HG03520 (cell line): ENCODE data around the gene CTNNA2.
A peak's percentile ranks its signal among the peaks of the same experiment; 100 is the strongest.

Source experiments
- ATAC-seq: cut with Tn5 transposase; IDR thresholded peaks from one replicate; pipeline ENCODE4 v1.9.1; 2021; ENCODE audit warnings: mild to moderate bottlenecking, moderate library complexity; ENCODE audit not compliant: unreplicated experiment

The CTNNA2 gene

DNA sequence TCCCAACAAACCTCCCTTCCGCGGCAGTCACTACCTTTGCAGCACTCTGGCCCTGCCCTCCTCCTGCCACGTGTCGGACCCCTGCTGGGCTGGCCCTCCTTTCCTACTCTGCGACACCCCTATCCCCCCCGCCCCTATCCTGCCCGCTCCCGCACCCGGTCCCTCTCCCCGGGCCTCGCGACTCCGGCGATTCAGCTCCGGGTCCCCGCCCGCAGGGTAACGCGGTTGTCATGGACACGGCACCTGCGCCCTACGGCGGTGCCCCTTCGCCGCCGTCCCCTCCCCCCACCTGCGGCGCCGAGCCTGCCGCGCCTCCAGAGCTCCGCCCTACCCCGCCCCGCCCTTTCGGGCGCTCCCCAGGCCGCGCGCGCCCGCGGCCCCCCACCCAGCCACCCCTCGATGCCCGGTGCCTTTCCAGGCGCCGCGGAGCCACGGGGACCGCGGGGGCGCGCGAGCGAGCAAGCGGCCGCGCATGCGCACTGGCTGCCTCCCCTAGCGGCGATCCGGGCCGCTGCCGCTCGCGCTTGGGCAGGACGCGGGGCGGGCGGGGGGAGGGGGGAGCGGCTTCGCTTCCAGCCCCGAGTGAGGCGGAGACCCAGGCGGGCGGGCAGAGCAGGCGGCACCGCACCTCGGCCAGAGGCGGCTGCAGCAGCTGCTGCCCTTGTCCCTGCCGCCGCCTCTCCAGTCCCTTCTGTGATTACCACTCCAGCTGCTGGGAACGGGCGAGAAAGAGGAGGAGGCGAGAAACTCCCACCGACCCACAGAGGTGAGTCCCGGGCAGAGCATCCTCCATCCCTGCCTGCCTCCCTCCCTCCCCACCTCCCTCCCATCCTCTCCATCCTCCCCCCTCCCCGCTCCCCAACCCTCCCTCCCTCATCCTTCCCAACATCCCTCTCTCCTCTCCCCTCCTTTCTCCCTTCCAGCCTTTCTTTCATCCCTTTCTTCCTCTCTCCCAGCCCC lies at the start of gene CTNNA2:
TSS of gene CTNNA2 (plus strand) at position 610 of the 960 bp plus-strand sequence.
- peak; percentile 75 for ATAC-seq

DNA sequence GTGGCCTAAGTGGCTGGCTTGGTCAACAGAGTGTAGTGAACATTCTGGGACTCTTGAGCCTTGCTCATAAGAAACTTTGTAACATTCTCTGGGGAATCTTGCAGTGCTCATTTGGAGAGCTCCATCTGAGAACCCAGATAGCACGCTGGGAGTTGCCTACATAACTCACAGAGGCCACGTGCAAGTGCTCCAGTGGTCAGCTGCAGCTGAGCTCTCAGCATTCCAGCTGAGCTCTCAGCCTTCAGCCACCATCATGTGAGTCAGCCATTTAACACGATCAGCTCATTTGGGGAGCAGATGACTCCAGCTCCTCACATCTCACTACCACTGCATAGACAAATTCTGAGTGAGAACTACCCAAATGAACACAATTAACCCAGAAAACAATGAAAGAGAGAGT lies 25.5 kb upstream of the CTNNA2 start:
- no peak for ATAC-seq

DNA sequence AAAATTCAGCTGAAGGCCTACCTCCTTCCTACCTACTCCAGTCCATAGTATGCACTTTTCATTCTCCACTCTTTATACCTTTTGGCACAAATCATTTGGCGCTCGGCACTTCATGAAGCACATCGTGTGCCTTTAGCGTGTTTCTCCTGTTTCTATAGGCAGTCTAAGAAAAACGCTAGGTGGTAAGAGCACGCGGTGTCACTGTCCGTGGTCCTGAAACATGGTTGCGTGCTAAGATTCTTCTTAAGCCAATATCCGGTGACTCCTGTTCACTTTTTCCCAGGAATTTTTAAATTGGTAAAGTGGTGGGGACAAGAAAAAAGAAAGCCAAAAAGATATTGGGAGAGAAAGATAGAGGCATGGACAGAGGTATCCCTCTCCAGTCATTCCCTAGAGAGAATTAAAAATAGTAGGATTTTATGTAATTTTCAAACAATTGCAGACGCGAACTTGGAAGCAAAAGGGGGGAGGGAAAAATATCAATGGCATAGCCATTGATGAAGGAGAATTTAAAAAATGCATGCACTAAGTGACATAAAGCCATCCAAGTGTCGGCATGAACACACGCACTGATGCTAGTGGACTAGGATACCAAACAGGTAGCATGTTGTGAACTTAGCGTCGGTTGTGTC lies 1.4 kb upstream of the CTNNA2 start:
- ATAC-seq = no peak

DNA sequence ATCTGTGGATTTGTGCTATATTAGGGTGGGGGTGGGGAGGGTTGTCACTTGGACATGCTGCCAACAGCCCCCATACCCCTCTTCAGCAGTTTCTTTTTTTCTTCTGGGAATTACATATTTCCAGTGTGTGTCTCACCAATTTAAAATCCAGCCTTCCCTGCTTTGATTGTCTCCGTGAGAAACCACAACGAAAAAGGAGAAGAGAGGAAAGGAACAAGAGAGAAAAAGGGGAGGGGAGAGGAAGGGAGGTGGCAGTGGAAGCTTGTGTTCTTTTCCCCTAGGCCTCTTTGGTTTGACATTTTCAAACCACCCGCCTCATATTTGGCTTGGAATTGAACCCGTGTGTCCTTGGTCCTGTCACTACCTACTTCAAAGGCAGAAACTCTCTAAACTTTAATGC lies 860 bp downstream of the CTNNA2 start:
- no peak for ATAC-seq

DNA sequence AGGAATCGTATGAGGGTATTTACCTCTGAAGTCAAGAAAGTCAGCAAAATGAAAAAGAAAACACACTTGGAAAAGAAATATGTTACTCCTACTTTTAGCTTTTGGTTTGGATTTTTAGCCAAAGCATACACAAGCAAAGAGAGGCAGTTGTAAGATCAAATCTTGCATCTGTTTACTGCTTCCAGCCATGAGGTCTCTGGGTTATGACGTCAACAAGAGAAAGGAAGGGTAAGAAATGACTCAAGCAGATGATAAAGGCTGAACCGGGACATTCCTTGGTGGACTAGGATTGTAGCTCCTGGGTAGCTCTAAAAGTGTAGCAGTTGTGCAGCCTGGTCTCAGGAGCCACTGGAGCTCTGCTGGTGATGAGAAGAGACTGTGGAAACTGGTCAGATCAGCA lies 16.8 kb downstream of the CTNNA2 start:
- no peak for ATAC-seq

DNA sequence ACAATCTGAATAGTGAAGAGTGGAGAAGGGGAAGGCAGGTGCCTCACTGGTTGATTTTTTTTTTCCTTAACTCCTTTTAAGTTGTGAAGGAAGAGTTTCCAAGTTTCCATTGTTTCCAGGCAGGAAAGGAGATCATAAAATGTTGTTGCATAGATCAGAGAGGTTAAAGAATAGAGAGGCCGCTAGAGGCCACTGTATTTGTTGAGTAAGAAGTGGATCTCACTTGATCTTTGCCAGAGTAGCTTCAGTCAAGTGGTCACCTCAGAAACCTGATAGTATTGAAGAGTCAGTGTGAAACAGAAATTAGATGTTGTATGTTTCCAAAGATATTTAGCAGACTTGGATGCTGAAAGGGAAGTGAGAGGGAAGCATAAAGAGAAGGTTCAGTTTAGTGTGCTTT lies 17.6 kb downstream of the CTNNA2 start:
- no peak for ATAC-seq

DNA sequence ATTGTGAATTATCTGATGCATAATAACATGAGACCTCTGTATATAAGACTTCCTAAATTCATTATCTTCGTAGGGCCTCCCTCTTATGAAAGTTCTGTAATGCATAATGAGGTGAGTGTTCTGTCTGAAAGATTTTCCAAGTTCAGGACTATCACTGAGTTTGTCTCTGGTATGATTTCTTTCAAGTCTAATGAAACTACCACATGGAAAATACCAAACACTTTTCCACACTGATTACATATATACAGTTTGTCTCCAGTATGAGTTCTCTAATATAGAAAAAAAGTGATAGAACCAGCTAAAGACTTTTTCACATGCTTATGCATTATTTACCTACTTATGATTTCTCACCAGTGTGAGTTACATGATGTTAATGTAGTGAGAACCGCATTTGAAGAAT lies 34.7 kb downstream of the CTNNA2 start:
- no peak for ATAC-seq

DNA sequence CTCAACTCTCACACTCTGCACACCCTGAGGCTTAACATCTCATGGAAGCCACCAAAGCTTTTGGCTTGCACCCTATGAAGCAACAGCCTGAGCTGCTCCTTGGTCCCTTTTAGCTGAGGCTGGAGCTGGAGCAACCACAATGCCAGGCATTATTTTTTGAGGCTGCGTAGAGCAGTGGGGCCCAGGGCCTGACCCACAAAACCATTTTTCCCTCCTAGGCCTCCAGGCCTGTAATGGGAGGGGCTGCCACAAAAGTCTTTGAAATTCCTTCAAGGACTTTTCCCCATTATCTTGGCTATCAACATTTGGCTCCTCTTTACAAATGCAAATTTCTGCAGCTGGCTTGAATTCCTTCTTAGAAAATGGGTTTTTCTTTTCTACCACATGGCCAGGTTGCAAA lies 39.8 kb downstream of the CTNNA2 start:
- ATAC-seq = no peak

DNA sequence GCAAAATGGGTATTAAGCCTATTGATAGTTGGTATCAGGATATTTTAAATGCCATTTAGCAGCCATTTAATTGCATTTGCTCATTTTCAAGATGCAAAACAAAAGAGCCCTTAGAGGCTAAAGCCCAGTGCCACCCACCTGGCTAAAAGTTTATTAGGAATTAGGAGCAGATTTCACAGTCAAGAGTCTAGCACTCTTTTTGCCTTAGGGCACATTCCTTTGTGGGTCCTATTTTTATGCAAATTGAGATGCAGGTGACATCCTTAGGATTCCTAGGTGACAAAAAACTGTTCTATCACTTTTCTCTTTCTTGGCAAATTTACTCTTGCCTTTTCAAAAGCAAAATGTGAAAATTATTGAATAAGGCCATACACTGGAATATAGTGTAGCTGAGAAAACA lies 42.0 kb downstream of the CTNNA2 start:
- ATAC-seq = no peak

DNA sequence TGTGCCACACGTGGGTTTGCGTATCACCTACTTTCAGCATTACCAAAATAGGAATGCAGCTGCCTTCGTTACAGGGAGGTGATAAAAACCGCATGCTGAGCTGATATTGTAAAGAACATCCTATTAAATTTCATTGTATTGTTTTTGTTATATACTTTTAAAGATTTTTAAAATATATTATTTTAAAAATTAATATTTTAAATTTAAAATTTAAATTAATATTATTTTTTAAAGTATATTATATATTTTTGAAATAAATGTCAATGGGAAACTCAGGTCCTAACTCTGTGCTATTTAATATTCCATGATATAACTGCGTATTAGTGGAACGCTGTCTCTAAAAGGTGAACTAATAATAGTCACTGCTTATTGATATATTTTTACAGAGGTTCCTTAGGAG lies 51.2 kb downstream of the CTNNA2 start:
- ATAC-seq = no peak

DNA sequence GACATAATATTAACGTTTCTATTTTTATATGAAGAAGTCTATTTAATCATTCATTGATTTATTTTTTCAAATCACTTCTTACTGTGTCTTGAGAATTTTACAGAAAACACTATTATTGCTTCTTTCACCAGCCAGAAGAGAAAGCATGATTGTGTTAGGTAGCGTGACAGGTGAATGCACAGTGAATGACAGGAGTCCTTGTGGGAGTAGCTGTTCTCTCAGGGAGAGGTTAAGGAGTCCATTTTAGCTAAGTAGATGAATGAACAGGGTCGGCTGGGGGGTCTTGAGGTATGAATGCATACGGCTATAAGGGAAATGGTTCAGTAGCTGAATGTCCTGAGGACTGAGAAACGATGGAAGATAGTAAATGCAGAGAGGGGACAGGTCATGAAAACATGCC lies 56.2 kb downstream of the CTNNA2 start:
- no peak for ATAC-seq

DNA sequence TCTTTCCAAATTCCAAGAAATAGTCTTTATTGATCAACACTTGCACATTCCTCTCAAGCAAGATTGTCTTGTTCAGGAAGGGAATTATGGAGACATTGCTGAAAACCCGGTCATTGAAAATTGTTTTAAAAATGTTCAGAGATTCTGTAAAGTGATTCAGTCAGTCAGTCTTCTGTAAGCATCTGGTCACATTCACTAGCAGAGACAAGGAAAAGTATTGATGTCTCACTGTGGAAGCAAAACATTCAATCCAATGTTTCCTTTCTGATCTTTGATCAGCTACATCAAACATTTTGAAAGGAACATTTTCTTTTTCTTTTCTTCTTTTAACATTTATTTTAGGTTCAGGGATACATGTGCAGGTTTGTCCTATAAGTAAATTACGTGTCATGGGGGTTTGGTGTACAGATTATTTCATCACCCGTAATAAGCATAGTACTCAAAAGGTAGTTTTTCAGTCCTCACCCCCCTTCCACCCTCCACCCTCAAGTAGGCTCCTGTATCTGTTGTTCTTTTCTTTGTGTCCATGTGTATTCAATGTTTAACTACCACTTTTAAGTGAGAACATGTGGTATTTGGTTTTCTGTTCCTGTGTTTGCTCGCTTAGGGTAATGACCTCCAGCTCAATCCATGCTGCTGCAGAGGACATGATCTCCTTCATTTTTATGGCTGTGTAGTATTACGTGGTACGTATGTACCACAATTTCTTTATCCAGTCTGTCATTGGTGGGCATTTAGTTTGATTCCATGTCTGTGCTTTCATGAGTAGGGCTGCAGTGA lies 61.2 kb downstream of the CTNNA2 start:
- ATAC-seq = no peak

DNA sequence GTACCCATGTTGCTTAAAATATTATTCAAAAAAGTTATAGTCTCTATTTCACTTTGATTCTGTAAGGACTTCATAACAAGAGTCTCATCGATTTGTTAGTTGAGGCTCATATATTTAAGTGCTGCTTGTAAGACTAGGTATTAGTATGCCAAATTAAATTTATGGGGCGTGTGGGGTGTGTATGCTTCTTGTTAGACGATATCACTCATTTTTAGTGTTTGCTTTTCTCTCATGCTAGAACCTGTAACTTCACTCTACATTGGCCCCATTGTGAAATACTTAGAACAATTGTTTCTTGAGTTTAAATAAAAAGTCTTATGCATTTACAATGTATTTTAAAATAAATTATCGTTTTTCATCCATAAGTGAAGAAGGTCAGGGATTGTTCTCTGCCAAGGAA lies 63.6 kb downstream of the CTNNA2 start:
- ATAC-seq = no peak

DNA sequence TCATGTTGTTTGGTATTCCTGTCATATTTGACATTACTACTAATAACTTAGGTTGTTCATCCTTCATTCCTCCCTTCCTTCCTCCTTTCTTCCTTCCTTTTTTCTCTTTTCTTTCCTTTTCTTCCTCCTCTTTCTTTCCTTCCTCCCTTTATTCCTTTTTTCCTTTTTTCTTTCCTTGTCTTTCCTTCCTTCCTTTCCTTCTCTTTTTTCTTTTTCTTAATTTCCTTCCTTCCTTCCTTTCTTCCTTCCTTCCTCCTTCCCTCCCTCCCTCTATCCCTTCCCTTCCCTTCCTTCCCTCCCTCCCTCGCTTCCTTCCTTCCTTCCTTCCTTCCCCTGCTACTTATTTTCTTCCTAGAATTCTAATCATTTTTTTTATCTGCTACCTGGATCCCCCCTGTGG lies 66.1 kb downstream of the CTNNA2 start:
- ATAC-seq = no peak

DNA sequence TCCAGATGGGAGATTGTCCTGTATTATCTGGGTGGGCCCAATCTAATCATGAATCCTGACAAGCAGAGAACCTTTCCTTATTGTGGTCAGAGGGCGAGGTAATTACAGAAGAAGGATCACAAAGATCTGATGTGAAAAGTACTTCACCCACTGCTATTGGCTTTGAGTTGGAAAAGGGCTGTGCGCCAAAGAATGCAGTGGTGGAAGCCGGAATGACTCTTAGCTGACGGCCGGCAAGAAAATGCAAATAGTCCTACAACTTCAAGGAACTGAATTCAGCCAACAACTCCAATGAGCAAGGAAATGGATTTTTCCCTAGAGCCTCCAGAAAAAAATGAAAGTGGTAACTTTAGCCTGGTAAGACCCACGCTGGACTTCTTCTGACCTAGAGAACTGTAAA lies 67.3 kb downstream of the CTNNA2 start:
- ATAC-seq = no peak

DNA sequence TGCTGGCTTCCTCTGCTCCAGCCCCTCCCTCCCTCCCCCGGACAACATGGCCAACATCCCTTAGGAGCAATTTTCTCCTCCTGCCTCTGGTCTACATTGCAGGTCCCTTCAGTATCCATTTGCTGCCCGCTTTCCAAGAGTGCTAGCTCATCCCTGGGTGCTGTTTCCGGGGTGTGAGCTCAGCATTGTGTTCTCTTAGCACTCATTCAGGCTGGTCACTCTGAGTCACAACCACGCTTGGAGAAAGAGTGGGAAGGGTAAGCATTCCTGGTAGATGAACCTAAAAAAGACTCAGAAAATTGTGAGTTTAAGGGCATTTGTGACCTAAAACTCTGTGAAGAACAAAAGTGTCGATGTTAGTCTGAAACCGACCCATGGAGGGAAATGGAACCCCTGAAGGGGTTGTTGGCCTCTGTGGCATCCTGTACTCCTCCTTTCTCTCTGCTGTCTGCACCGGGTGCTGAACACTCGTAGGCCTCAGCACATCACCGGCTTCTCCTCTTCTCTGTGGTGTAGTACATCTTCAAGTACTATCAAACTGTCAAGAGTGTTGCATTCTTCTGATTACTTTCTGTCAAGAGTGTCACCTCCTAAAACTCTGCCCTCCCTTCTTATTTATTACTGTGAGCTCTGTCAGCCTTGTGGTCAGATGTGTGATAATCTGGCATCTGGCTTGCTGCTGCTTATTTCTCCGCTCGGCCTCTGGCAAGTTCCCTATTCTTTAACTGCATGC lies 73.0 kb downstream of the CTNNA2 start:
- no peak for ATAC-seq

DNA sequence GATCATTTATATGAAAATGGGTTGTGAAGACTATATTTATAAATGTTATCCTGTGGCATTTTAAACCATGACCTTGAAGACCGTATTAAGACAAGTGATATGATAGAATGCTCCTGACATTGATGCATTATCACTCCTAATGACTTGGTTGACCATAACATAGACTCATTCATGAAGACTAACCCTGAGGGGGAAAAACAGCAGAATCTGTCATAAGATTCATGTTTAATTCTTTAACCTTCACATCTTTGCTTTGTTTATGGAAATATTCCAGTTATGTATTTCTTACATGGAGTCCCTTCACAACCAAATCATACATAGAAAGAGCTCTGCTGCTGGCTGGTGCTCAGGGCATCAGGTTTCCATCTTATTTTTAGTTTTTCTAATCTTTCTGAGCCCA lies 78.4 kb downstream of the CTNNA2 start:
- ATAC-seq = no peak

DNA sequence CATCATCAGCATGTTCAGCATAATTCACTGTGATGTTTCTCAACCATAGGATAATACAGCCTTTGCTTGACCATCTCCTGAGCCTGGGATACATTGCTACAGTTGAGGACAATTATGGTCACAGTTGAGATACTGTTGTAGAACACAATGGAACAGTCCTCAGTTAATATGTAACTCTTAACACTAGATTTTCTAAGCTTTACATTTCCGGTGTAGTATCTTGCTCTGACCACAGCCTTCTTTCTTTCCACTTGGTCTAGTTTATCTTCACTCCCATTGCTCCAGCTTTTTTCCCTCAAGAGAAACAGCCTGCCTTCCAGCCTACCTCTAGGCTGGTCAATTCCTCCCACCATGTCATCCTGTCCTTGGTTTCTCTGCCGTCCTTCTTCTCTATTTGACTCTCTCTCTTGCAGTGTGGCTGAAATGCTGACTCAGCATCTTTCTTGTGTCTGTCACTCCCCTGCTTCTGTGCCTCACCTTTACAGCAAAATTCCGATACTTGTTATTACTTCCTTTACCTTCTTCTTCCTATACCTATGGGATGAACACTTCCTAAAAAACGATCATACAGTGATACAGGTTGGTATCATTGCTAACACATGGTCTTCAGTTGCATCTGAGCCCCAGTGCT lies 80.5 kb downstream of the CTNNA2 start:
- no peak for ATAC-seq

DNA sequence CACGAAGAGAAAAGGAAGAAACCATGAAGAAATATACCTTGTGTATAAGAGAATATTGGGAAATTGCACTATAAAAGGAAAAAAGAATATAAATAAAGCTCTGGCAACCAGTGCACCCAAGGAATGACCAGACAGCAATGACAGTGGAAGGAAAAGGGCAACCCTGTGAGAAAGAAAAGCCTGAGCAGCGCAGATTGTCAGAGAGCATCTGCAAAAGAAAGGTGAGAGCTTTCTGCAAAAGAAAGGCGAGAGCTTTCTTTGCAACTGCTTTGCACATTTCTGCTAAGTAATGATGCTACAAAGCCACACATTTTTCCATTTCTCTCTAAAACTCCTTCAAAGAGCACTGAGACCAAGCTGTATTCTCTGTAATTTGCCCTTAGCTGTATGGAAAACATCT lies 83.6 kb downstream of the CTNNA2 start:
- no peak for ATAC-seq

DNA sequence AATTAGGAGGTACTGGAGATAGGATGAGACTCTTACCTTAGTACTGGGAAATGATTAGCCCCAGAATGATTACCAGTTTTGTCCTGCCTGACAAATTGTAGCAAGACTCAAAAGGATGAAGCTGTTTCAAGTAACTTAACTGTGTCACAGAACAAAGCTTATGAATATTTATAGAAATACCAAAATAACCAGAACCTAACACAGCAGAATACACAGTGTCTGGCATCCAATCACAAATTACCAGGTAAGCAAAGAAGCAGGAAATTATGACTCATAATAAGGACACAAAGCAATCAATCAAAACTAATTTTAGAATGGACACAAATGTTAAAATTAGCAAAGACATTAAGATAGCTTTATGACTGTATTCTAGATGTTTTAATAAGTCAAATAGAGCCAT lies 91.9 kb downstream of the CTNNA2 start:
- ATAC-seq = no peak
